WTC11 (cell line): ENCODE results near the gene TMEM179B.

ENCODE experiments used
- ARID4B ChIP-seq: sonication (generic); formaldehyde crosslinking; IDR thresholded peaks from 2 replicates; pipeline ENCODE4 v1.8.0; 2023; ENCODE audit warnings: missing genetic modification reagents, mild to moderate bottlenecking, borderline replicate concordance
- FOXP4 ChIP-seq: sonication (generic); formaldehyde crosslinking; IDR thresholded peaks from 2 replicates; pipeline ENCODE4 v1.8.0; 2022; ENCODE audit warnings: mild to moderate bottlenecking, missing genetic modification reagents
- GRHL2 ChIP-seq: fragments of 250-450 bp; sonication (Bioruptor Pico); IDR thresholded peaks from 2 replicates; pipeline ENCODE4 v1.8.0; 2022; ENCODE audit warnings: mild to moderate bottlenecking, moderate library complexity; ENCODE audit not compliant: insufficient replicate concordance, severe bottlenecking
- JAZF1 ChIP-seq: fragments of 250-450 bp; sonication (Bioruptor Pico); IDR thresholded peaks from 2 replicates; pipeline ENCODE4 v1.9.0; 2021; ENCODE audit warnings: moderate library complexity, mild to moderate bottlenecking, inconsistent platforms
- SP1 ChIP-seq: sonication (generic); formaldehyde crosslinking; conservative IDR thresholded peaks from 2 replicates; pipeline ENCODE4 v1.8.1; 2022; ENCODE audit warnings: missing genetic modification reagents
- TF ChIP-seq, protein P1 (sequence below): fragments of 200-600 bp; IDR thresholded peaks from 2 replicates; pipeline ENCODE4 v1.8.0; 2022; ENCODE audit warnings: antibody characterized with exemption
- TF ChIP-seq, protein P2 (sequence below): sonication (generic); formaldehyde crosslinking; IDR thresholded peaks from 2 replicates; pipeline ENCODE4 v1.8.1; 2023; ENCODE audit warnings: mild to moderate bottlenecking, moderate library complexity, missing genetic modification reagents

- TF ChIP-seq ARID4B (CRISPR knock-in tag) (no peak; the same call in 1 of the 2 replicates), GRHL2 (CRISPR knock-in tag) (no peak), SP1 (no peak), FOXP4 (CRISPR knock-in tag) (no peak), JAZF1 (CRISPR knock-in tag) (no peak)
- TF ChIP-seq, protein P1, sequence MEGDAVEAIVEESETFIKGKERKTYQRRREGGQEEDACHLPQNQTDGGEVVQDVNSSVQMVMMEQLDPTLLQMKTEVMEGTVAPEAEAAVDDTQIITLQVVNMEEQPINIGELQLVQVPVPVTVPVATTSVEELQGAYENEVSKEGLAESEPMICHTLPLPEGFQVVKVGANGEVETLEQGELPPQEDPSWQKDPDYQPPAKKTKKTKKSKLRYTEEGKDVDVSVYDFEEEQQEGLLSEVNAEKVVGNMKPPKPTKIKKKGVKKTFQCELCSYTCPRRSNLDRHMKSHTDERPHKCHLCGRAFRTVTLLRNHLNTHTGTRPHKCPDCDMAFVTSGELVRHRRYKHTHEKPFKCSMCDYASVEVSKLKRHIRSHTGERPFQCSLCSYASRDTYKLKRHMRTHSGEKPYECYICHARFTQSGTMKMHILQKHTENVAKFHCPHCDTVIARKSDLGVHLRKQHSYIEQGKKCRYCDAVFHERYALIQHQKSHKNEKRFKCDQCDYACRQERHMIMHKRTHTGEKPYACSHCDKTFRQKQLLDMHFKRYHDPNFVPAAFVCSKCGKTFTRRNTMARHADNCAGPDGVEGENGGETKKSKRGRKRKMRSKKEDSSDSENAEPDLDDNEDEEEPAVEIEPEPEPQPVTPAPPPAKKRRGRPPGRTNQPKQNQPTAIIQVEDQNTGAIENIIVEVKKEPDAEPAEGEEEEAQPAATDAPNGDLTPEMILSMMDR, result no peak
- TF ChIP-seq, protein P2, sequence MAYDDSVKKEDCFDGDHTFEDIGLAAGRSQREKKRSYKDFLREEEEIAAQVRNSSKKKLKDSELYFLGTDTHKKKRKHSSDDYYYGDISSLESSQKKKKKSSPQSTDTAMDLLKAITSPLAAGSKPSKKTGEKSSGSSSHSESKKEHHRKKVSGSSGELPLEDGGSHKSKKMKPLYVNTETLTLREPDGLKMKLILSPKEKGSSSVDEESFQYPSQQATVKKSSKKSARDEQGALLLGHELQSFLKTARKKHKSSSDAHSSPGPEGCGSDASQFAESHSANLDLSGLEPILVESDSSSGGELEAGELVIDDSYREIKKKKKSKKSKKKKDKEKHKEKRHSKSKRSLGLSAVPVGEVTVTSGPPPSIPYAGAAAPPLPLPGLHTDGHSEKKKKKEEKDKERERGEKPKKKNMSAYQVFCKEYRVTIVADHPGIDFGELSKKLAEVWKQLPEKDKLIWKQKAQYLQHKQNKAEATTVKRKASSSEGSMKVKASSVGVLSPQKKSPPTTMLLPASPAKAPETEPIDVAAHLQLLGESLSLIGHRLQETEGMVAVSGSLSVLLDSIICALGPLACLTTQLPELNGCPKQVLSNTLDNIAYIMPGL (CRISPR knock-in tag), result no peak
Observed at GRCh38 chr11:62805961-62806441, 18.8 kb downstream of the TMEM179B start.
